HG03520 (cell line): ENCODE measurements around the gene MAGEA3.
"Not testable (repeated sequence)": the region's sequence is repeated elsewhere in the genome, so short reads cannot be mapped to it uniquely, and the experiment has no call there.

Source experiments
- ATAC-seq: cut with Tn5 transposase; IDR thresholded peaks from one replicate; pipeline ENCODE4 v1.9.1; 2021; ENCODE audit warnings: mild to moderate bottlenecking, moderate library complexity; ENCODE audit not compliant: unreplicated experiment

MAGEA3 gene

DNA sequence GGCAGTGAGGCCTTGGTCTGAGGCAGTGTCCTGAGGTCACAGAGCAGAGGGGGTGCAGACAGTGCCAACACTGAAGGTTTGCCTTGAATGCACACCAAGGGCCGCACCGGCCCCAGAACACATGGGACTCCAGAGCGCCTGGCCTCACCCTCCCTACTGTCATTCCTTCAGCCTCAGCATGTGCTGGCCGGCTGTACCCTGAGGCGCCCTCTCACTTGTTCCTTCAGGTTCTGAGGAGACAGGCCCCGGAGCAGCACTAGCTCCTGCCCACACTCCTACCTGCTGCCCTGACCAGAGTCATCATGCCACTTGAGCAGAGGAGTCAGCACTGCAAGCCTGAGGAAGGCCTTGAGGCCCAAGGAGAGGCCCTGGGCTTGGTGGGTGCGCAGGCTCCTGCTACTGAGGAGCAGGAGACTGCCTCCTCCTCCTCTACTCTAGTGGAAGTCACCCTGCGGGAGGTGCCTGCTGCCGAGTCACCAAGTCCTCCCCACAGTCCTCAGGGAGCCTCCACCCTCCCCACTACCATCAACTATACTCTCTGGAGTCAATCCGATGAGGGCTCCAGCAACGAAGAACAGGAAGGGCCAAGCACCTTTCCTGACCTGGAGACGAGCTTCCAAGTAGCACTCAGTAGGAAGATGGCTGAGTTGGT is 37.4 kb downstream of the MAGEA3 start:
- no peak for ATAC-seq

- ATAC-seq: not testable (repeated sequence)
Measured at GRCh38 chrX:152736528-152736927, 37.9 kb downstream of the MAGEA3 start.

- ATAC-seq: no peak
Measured at GRCh38 chrX:152738560-152738959, 40.0 kb downstream of the MAGEA3 start.
